Measurements from ENCODE around the gene PIGM. TPM values are rescaled to one million over a fixed set of nuclear protein-coding genes. Genes with fewer than 3 reads are reported as not detected.

PIGM gene
- 2.7 and 6.8 TPM in 2 replicates for total RNA-seq

GRCh38 chr1:160031365-160032164 lies at the start of gene PIGM:
PIGM (minus strand) TSS chr1:160031990; CDS start chr1:160031739, 251 bp downstream.

GRCh38 chr1:160081261-160081936 lies 49.6 kb upstream of the PIGM start, which contains the start of gene KCNJ9:
KCNJ9 (plus strand) TSS chr1:160081538; CDS start chr1:160084031, 2,493 bp downstream.

GRCh38 chr1:160069460-160070231 lies 37.9 kb upstream of the PIGM start, which contains the start of gene KCNJ10:
KCNJ10 (minus strand) TSS chr1:160070160; CDS start chr1:160042532, 27,628 bp downstream.

Other genes with a start within 250 kb of the PIGM start
- gene FCRL6, start 229.6 kb downstream of the PIGM start, total RNA-seq = not detected in 2 replicates
- gene SLAMF8, start 205.1 kb downstream of the PIGM start, total RNA-seq = 2.0 and 8.5 TPM in 2 replicates
- gene VSIG8, start 169.3 kb downstream of the PIGM start, total RNA-seq = 0.22 and 0.39 TPM in 2 replicates
- gene CFAP45, start 131.8 kb downstream of the PIGM start, total RNA-seq = 1.1 and 1.2 TPM in 2 replicates
- 268 and 1,244 TPM in 2 replicates for gene TAGLN2, start 106.5 kb downstream of the PIGM start, total RNA-seq
- 7.7 and 9.0 TPM in 2 replicates for gene IGSF9, start 86.4 kb downstream of the PIGM start, total RNA-seq
- gene SLAMF9, start 77.8 kb downstream of the PIGM start, total RNA-seq = 4.7 and 6.8 TPM in 2 replicates
- gene KCNJ10, start 38.2 kb upstream of the PIGM start, total RNA-seq = not detected in 2 replicates
- not detected in 2 replicates for gene KCNJ9, start 49.5 kb upstream of the PIGM start, total RNA-seq
- gene IGSF8, start 66.6 kb upstream of the PIGM start, total RNA-seq = 25.1 and 25.8 TPM in 2 replicates
- gene ATP1A2, start 83.8 kb upstream of the PIGM start, total RNA-seq = under 0.01 TPM in 1 of 2 replicates, not detected in the other
- 2.4 and 13.0 TPM in 2 replicates for gene ATP1A4, start 119.6 kb upstream of the PIGM start, total RNA-seq
- gene CASQ1, start 158.6 kb upstream of the PIGM start, total RNA-seq = 0.76 and 2.4 TPM in 2 replicates
- 78.1 and 121 TPM in 2 replicates for gene PEA15, start 173.4 kb upstream of the PIGM start, total RNA-seq
- 80.0 and 102 TPM in 2 replicates for gene DCAF8, start 230.6 kb upstream of the PIGM start, total RNA-seq